ENCODE data around the gene C2.

The C2 gene

GRCh38 chr6:31933537-31933936 lies 6.0 kb downstream of the C2 start:
- DNase-seq (ENCODE audit: low read depth in 1 of 2, low spot score in 1 of 2) = no peak
- Histone ChIP-seq H3K27ac (replicated peaks) (no peak overlapping the region), H3K27me3 (ENCODE audit: insufficient read depth, poor library complexity, severe bottlenecking) (no peaks in the 10 kb centered on the region), H3K4me3 (replicated peaks; ENCODE audit: insufficient read depth, low read length) (no peak overlapping the region)
- TF ChIP-seq CTCF (IDR thresholded peaks at IDR 0.05; ENCODE audit: insufficient read depth, low read length) (no peak), GABPA (IDR thresholded peaks at IDR 0.05; ENCODE audit: low read depth) (no peak), SPI1 (IDR thresholded peaks at IDR 0.05; ENCODE audit: borderline replicate concordance, low read depth) (no peak), REST (IDR thresholded peaks at IDR 0.05; ENCODE audit: insufficient replicate concordance, low read depth) (no peak), POLR2AphosphoS5 (IDR thresholded peaks at IDR 0.05; ENCODE audit: low read depth) (no peak)

GRCh38 chr6:31935021-31935420 lies 7.5 kb downstream of the C2 start:
- no peak for DNase-seq (ENCODE audit: low read depth in 1 of 2, low spot score in 1 of 2)
- TF ChIP-seq GABPA (IDR thresholded peaks at IDR 0.05; ENCODE audit: low read depth) = no peak
- no peak for TF ChIP-seq POLR2AphosphoS5 (IDR thresholded peaks at IDR 0.05; ENCODE audit: low read depth)
- TF ChIP-seq CTCF (IDR thresholded peaks at IDR 0.05; ENCODE audit: insufficient read depth, low read length) = no peak
- TF ChIP-seq SPI1 (IDR thresholded peaks at IDR 0.05; ENCODE audit: borderline replicate concordance, low read depth) = no peak
- TF ChIP-seq REST (IDR thresholded peaks at IDR 0.05; ENCODE audit: insufficient replicate concordance, low read depth) = no peak
- H3K4me3 ChIP-seq (replicated peaks; ENCODE audit: insufficient read depth, low read length) = no peak overlapping the region
- no peak overlapping the region for H3K27ac ChIP-seq (replicated peaks)
- no peaks in the 10 kb centered on the region for H3K27me3 ChIP-seq (ENCODE audit: insufficient read depth, poor library complexity, severe bottlenecking)

GRCh38 chr6:31935823-31936222 lies 8.3 kb downstream of the C2 start:
- TF ChIP-seq POLR2AphosphoS5 (IDR thresholded peaks at IDR 0.05; ENCODE audit: low read depth) (no peak), GABPA (IDR thresholded peaks at IDR 0.05; ENCODE audit: low read depth) (no peak), CTCF (IDR thresholded peaks at IDR 0.05; ENCODE audit: insufficient read depth, low read length) (no peak), SPI1 (IDR thresholded peaks at IDR 0.05; ENCODE audit: borderline replicate concordance, low read depth) (no peak), REST (IDR thresholded peaks at IDR 0.05; ENCODE audit: insufficient replicate concordance, low read depth) (no peak)
- H3K27me3 ChIP-seq (ENCODE audit: insufficient read depth, poor library complexity, severe bottlenecking) = no peaks in the 10 kb centered on the region
- H3K4me3 ChIP-seq (replicated peaks; ENCODE audit: insufficient read depth, low read length) = no peak overlapping the region
- no peak for DNase-seq (ENCODE audit: low read depth in 1 of 2, low spot score in 1 of 2)
- H3K27ac ChIP-seq (replicated peaks) = no peak overlapping the region
